ENCODE data around the gene RTTN.
"Not testable (repeated sequence)": the region's sequence is repeated elsewhere in the genome, so short reads cannot be mapped to it uniquely, and the experiment has no call there.

RTTN gene, protein sequence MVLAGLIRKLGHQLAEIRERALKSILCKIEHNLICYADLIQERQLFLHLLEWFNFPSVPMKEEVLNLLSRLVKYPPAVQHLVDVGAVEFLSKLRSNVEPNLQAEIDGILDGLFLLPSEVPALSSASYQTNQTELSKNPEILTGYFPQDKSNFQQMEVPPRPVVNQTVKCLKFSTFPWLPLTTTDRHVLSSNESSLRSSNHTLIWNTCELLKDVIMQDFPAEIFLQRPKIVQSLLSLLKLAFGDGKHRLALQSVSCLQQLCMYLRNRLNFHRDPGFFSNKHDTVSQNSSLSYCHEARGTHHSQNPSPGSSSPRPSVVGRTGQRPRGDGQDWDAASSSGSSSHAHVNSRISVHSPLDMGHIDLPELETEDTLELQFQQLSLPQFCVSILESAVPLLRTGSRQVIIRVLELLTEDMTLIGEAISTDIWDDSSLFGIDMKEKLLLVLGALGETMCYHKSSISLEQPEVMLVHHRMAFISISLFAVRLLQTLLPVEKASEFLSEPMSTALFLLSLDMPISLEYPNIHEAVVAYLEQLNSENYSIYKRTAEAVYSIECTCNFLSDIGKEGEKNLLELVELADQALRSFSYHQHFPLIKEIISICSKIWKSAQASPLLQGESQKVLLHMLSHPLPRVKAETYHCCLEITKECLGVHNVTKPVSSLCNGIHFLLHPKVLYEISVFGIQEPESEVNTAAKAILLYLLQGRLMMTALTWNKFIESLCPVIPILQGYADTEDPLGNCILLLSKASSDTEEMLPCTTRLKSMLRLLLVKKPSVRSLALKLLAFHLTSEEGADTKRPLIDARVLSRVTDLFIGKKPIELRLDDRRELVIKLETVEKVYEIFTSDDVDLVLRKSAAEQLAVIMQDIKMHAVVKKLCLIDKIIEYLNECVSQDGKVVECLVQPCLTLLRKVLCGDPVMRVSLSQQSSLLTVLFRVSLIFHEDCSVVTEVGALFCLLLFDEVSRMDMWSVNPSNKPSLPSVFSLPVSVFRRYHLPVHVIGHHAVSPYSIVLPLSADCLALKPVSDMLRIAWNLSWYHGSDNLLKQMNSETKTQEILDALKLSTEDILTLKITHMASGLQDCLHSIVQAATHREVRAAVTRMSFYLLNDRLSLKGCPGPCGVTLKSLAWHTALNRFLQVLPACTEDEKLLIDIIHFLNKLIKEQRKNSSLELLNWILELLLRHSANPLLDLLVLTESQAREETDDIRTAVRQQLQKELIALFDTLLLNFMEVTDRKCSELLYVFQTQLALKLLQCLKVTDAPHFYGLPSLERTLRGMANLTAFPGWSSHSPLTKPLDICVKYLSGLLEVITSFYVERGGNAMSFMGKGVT (N-terminal part only)

DNA sequence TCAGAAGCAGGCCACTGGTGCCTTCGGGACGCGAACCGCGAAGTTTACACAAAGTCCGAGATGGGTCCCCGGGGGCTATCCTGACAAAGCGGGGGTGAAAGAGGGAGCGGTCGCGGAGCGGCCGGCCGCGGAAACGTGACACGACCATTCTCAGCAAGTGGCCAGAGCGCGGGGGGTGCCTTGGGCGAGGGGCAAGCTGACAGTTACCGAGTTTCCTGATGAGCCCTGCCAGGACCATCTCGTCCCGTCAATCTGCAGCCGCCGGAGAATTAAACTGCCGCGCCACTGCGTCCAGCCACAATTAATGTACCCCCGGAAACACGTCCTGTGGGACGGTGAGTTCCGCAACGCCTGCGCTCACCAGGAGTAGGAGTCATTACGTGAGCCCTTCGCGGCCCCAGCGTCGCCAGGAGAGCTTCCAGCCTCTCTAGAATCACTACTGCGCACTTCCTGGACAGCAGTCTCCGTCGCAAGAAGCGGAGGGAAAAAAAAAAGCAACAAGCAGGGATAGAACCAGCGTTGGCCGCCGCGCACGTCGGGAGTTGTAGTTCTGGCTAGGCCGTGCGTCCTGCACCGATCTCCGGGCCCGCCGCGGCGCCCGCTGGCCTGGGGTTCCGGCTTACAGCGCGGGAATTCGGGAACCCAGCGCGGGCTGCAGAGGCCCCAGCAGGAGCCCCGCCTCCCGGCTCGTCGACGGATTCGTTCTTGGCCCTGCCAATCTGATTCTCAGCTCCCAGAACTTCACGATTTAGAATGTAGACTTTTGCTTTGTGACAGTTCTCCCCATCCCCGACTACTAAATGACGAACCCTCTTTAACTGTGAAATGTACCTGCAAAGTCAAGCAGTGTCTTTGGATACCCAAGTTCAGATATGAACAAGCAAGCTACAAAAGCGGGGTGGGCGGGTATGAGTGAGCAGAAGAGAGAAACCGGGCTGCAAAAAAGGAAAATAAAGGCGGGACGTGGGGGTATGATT is at the start of gene RTTN:
Gene RTTN (minus strand): TSS at position 267 of the 977 bp plus-strand sequence. CDS start 29 bp downstream, at position 238.
- peak; percentile 99 for DNase-seq (ENCODE audit: low read depth, low spot score)

DNA sequence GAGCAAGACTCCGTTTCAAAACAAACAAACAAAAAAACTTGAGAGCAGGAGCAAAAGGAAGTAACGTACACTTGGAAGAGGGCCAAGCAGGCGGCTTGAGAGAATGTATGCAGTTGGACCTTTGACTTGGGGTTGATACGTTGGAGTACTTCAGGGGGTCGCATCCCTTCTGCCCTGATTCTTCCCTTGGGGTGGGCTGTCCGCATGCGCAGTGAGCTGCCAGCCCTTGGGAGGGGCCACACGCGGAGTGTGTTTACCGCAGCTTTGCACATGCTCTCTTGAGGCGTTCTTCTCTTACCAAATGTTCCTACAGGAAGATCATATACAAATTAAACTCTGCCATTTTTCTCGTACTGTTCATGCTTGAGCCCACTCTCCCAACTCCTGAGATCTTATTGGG is 45.3 kb upstream of the RTTN start:
- no peak for DNase-seq (ENCODE audit: low read depth, low spot score)

DNA sequence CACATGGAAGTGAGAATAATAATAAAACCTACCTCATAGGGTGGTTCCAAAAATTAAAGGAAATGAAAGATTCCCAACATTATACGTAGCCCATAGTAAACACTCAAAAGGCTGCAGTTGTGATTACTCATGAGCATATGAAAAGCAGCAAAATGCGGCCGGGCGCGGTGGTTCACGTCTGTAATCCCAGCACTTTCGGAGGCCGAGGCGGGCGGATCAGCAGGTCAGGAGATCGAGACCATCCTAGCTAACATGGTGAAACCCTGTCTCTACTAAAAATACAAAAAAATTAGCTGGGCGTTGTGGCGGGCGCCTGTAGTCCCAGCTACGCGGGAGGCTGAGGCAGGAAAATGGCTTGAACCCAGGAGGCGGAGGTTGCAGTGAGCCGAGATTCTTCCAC is 44.4 kb upstream of the RTTN start:
- DNase-seq (ENCODE audit: low read depth, low spot score), result not testable (repeated sequence)

- DNase-seq (ENCODE audit: low read depth, low spot score), result peak; percentile 12
Observed at GRCh38 chr18:70249118-70249517, 43.6 kb upstream of the RTTN start.

- peak; percentile 39 for DNase-seq (ENCODE audit: low read depth, low spot score)
Observed at GRCh38 chr18:70246061-70246466, 40.6 kb upstream of the RTTN start.

DNA sequence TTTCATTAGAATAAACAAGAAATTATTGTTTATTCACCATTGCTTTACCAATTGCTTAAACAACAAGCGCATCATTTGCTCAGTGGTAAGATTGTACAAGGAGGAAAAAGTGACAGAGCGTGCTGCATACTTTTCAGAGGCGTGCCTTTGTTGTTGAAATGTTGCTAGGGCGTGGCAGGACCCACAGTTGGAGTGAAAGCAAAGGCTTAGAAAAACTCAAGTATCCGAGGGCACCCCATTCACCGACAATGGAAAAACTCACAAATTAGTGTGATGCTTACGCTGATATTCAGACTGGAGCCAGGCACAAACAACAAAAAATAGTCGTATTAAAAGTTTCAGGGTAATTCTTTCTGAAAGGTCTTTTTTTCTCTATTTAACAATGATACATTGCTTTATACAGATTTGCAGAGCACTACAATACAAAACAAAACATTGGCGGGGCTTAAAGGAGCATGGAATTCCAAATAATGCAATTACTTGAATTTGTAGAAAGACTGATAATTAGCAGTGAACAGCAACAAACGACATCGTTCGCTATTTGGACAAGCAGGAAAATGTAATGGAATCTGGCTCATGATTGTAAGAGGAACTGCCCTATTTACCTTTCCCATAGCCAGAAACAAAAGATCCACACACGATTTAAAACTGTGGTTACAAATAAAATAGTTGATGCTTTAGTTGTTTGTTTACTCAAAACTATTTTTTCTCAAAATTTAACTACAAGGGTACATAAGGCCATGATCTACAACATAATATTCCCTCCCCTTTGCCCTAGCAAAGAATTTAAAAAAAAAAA is 37.8 kb upstream of the RTTN start:
- peak; percentile 55 for DNase-seq (ENCODE audit: low read depth, low spot score)

- not testable (repeated sequence) for DNase-seq (ENCODE audit: low read depth, low spot score)
Observed at GRCh38 chr18:70236921-70237320, 31.4 kb upstream of the RTTN start.

DNA sequence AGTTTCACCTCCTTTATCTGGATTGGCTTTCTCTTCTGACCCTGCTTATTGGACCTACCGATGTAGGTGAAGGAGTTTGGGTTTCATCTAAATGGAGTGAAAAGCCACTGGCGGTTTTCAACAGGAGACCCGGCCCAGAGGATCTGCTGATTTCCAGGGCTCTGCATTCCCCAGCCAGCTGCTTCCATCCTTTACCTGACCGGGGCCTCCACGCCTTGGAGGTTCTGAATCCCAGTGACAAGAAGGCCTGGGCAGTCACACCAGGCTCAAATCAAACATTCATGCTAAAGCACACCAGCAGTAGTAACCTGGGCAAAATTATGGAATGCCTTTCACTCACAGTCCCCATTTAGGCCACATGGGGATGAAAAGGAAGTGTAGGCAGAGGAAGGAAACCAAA is 30.0 kb upstream of the RTTN start:
- no peak for DNase-seq (ENCODE audit: low read depth, low spot score)

GRCh38 chr18:70234667-70235459 is 29.4 kb upstream of the RTTN start:
- no peak for DNase-seq (ENCODE audit: low read depth, low spot score)

GRCh38 chr18:70233974-70234373 is 28.5 kb upstream of the RTTN start:
- no peak for DNase-seq (ENCODE audit: low read depth, low spot score)

DNA sequence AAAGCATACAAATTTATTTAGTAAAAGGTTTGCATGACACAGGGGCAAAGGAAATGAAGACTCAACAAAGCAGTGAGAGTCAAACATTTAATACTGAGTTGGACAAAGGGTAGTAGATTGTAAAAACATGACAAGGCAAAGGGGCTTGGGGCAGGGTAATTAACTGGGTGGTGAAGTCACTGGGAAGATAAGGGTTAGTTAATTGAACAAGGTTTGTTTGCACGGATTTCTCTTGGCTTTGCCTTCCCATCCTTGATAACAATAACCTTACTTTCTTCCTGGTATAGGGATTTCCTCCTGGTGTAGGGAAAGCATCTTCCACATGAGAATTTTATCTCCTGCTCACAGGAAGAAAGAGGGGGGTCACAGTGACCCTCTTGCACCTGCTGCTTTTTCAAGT is 26.8 kb upstream of the RTTN start:
- no peak for DNase-seq (ENCODE audit: low read depth, low spot score)

- DNase-seq (ENCODE audit: low read depth, low spot score), result no peak
Observed at GRCh38 chr18:70229639-70230038, 24.2 kb upstream of the RTTN start.

GRCh38 chr18:70228536-70228935 is 23.0 kb upstream of the RTTN start:
- DNase-seq (ENCODE audit: low read depth, low spot score), result no peak

GRCh38 chr18:70227438-70227837 is 22.0 kb upstream of the RTTN start:
- DNase-seq (ENCODE audit: low read depth, low spot score), result no peak

GRCh38 chr18:70221915-70222278 is 16.4 kb upstream of the RTTN start:
- DNase-seq (ENCODE audit: low read depth, low spot score), result no peak

GRCh38 chr18:70221156-70221914 is 15.8 kb upstream of the RTTN start:
- peak; percentile 49 for DNase-seq (ENCODE audit: low read depth, low spot score)

GRCh38 chr18:70220628-70221027 is 15.1 kb upstream of the RTTN start:
- no peak for DNase-seq (ENCODE audit: low read depth, low spot score)

DNA sequence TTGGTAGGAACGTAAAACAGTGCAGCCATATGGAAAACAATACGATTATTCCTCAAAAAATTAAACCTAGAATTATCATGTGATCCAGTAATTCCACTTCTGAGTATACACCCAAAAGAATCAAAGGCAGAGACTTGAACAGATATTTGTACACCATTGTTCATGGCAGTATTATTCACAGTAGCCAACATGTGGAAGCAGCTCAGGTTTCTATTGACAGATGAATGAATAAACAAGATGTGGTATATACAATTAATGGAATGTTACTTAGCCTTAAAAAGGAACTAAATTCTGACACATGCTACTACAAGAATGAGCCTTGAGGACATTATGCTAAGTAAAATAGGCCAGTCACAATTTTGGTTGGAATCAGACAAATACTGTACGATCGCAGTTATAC is 14.2 kb upstream of the RTTN start:
- no peak for DNase-seq (ENCODE audit: low read depth, low spot score)
